Testis (tissue), 3 donors: Measurements from ENCODE around the gene KCNQ1OT1. TPM values are rescaled to one million over a fixed set of nuclear protein-coding genes. Genes with fewer than 3 reads are reported as not detected.

Experiments used
- DNase-seq: peaks from one replicate; pipeline ENCODE4 v3.0.0-alpha.2; 2019
- H3K27ac ChIP-seq, 2 donors: fragments of 200-600 bp; sonication (generic); one replicate each; pipeline ENCODE4 v1.5.1; 2019
- H3K27me3 ChIP-seq: fragments of 200-600 bp; sonication (generic); one replicate; pipeline ENCODE4 v1.5.1; 2019
- H3K36me3 ChIP-seq: fragments of 200-600 bp; sonication (generic); one replicate; pipeline ENCODE4 v1.5.1; 2017; ENCODE audit warnings: low read depth; ENCODE audit errors: missing control alignments
- H3K4me1 ChIP-seq: fragments of 200-600 bp; sonication (generic); one replicate; pipeline ENCODE4 v1.5.1; 2019
- H3K4me3 ChIP-seq, 2 donors: fragments of 200-600 bp; sonication (generic); one replicate each; pipeline ENCODE4 v1.5.1; 2017 to 2019
- H3K9me3 ChIP-seq: fragments of 200-600 bp; sonication (generic); one replicate; pipeline ENCODE4 v1.5.1; 2017
- CTCF ChIP-seq, 3 experiments: fragments of 450-650 bp in 2 of 3; fragments of 200-600 bp in 1 of 3; sonication (generic) in 1 of 3; IDR thresholded peaks; one replicate each; pipeline ENCODE4 v1.5.1; 2016 to 2019; ENCODE audit warnings: antibody characterized with exemption in 3 of 3, mild to moderate bottlenecking in 2 of 3, moderate library complexity in 1 of 3
- POLR2A ChIP-seq: fragments of 450-650 bp; IDR thresholded peaks from one replicate; pipeline ENCODE4 v1.6.1; 2017; ENCODE audit warnings: antibody characterized with exemption, mild to moderate bottlenecking, moderate library complexity
- WGBS, 2 donors: methylation state at CpG; one replicate each; pipeline ENCODE4 v1.1.5; 2018; 5-methylcytosine and 5-hydroxymethylcytosine counted together
- intact Hi-C: fragments of 100-400 bp; cut with DNase I; formaldehyde crosslinking; loops from one replicate; pipeline ENCODE4 v1.15.1; 2023; ENCODE audit warnings: low total_unique reads
- polyA plus RNA-seq: library from polyadenylated mRNA; stranded (reverse); fragments of 350-450 nt; fragmentation: Illumina TruSeq; extraction: RNeasy Lipid Tissue Mini Kit (QIAGEN cat#74804); gene quantifications from one replicate; pipeline ENCODE4 v1.2.3, GENCODE V29; 2014; ENCODE audit warnings: low read depth, low replicate concordance; ENCODE audit not compliant: insufficient read depth
- total RNA-seq, 2 donors: library from RNA; depleted of rRNA; stranded (reverse); fragments of >200 nt; gene quantifications; one replicate each; pipeline ENCODE4 v1.2.3, GENCODE V29; 2016

KCNQ1OT1 gene
- total and polyA plus RNA-seq, 3 donors from 2014 or later: 0.20 to 5.9 (median 4.0) TPM

DNA sequence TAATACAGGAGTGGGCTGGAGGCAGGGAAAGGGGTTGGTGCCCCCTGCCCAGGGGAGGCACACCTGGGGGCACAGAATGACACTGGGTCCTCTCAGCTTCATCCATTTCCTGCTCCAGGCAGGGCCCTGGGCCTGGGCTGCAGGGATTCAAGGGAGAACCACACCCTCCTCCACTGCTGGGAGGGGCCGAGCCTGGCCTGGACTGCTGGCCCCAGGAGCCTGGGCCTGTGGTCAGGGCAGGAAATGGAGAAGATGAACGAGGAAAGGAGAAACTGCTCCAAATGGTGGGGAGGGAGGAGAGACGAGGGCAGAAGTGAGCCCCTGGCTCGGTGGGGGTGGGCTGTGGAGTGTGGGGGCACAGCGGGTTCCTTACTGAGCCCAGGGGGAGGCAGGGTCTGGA is 38.1 kb upstream of the KCNQ1OT1 start:
- no peak for DNase-seq
- WGBS, 2 donors: 80 to 82% methylated on average over 5 of the region's 5 CpGs
- Histone ChIP-seq H3K36me3 (no peaks in the 10 kb centered on the region), H3K27ac (no peak overlapping the region), H3K9me3 (no peaks in the 10 kb centered on the region), H3K4me1 (peaks cover 16% of the 10 kb centered on the region), H3K27me3 (no peaks in the 10 kb centered on the region), H3K4me3 (no peak overlapping the region)
- TF ChIP-seq CTCF (IDR thresholded peaks at IDR 0.05): no peak
- intact Hi-C loops: no loop called here

DNA sequence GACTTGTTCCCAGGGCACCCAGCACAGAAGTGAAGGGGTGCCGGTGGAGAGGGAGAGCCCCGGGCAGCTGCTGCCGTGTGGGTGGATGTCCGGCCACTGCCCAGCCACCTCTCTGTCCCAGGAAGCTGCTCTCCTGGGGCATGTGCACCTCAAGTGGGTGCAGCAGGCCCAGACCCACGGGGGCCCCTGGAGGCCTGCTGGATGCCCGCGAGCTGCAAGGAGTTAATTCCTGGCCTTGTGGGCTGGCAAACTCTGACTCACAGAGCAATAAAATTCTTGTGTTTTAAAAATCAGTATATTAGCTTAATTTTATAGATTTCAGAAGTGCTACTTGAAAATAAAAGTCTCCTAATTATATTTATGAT is 37.4 kb upstream of the KCNQ1OT1 start:
- Histone ChIP-seq H3K9me3 (no peaks in the 10 kb centered on the region), H3K4me3 (no peak overlapping the region), H3K36me3 (no peaks in the 10 kb centered on the region), H3K27me3 (no peaks in the 10 kb centered on the region), H3K4me1 (peaks cover 15% of the 10 kb centered on the region), H3K27ac (no peak overlapping the region)
- no peak for DNase-seq
- WGBS, 2 donors: 89 to 100% methylated on average over 1 to 7 of the region's 7 CpGs
- no peak for TF ChIP-seq CTCF (IDR thresholded peaks at IDR 0.05)
- TF ChIP-seq POLR2A: no peak
- intact Hi-C loops: no loop called here

- Histone ChIP-seq H3K27ac (no peak overlapping the region), H3K36me3 (no peaks in the 10 kb centered on the region), H3K9me3 (no peaks in the 10 kb centered on the region), H3K4me1 (peaks cover 10% of the 10 kb centered on the region), H3K27me3 (no peaks in the 10 kb centered on the region), H3K4me3 (no peak overlapping the region)
- WGBS, 2 donors: 97 to 98% methylated on average over 7 to 21 of the region's 21 CpGs
- intact Hi-C loops: no loop called here
- no peak for TF ChIP-seq CTCF (IDR thresholded peaks at IDR 0.05)
- TF ChIP-seq POLR2A: no peak
- DNase-seq: no peak
Observed at GRCh38 chr11:2736577-2737225, 36.9 kb upstream of the KCNQ1OT1 start.

GRCh38 chr11:2735053-2735589 is 35.3 kb upstream of the KCNQ1OT1 start:
- no peak for DNase-seq
- no peak overlapping the region for H3K4me3 ChIP-seq
- no peaks in the 10 kb centered on the region for H3K36me3 ChIP-seq
- H3K4me1 ChIP-seq: no peaks in the 10 kb centered on the region
- H3K27me3 ChIP-seq: no peaks in the 10 kb centered on the region
- no peak overlapping the region for H3K27ac ChIP-seq
- TF ChIP-seq POLR2A: no peak
- TF ChIP-seq CTCF (IDR thresholded peaks at IDR 0.05): no peak
- H3K9me3 ChIP-seq: no peaks in the 10 kb centered on the region
- intact Hi-C loops: no loop called here
- 94 to 100% methylated on average over 2 to 12 of the region's 12 CpGs for WGBS, 2 donors
